ENCODE data around the gene PDE4B.

- TF ChIP-seq EP300 (IDR thresholded peaks at IDR 0.05) (no peak), CTCF (IDR thresholded peaks at IDR 0.05) (no peak)
Observed at GRCh38 chr1:66405061-66405460, 612.4 kb downstream of the PDE4B start.
